K562 (cell line): ENCODE measurements around the gene COLEC12. TPM values are rescaled to one million over a fixed set of nuclear protein-coding genes. Genes with fewer than 3 reads are reported as not detected.

ENCODE experiments used
- ATAC-seq: fragments of 200-7000 bp; cut with Tn5 transposase; 3 replicates; pipeline ENCODE4 v1.9.1; 2020; ENCODE audit warnings: moderate library complexity
- BruUV-seq: library from RNA; stranded (reverse); fragments of 400-500 nt; replicated peaks from 2 replicates; lab custom pipeline; 2021; lab: Mats Ljungman, UMichigan
- CTCF ChIA-PET: fragments of 300-600 bp; formaldehyde crosslinking; extraction: SDS; loops from one replicate; lab custom pipeline; 2021; ENCODE audit warnings: low intra/inter-chr PET ratio; lab: Yijun Ruan, JAX
- POLR2A ChIA-PET: fragments of 300-600, 350-650 bp; sonication (Branson Sonifier 250); formaldehyde crosslinking; extraction: SDS; loops from one replicate; lab custom pipeline; 2021; ENCODE audit warnings: antibody characterized with exemption, inconsistent platforms; lab: Yijun Ruan, JAX
- DNase-seq, 4 experiments: peaks; one replicate each; pipeline versions ENCODE4 v3.0.0 to v3.0.0-alpha.2; 2011 to 2018; ENCODE audit warnings: low spot score in 3 of 4, mixed read lengths in 3 of 4; ENCODE audit errors: extremely low read depth in 1 of 4
- FAIRE-seq: peaks from 2 replicates; lab custom pipeline; 2011; peaks lifted over from hg19 to GRCh38; lab: Jason Lieb, UNC
- H2AFZ ChIP-seq: 2 replicates; pipeline ENCODE4 v1.6.0; 2011; ENCODE audit warnings: low read depth, low read length, control low read depth, inconsistent platforms
- H3K27ac ChIP-seq: fragments of 200-600 bp; 3 replicates; pipeline ENCODE4 v1.8.0; 2011; ENCODE audit warnings: low read depth, mild to moderate bottlenecking, control low read depth, inconsistent platforms, low read length, moderate library complexity, mixed read lengths; ENCODE audit errors: extremely low read depth
- H3K27me3 ChIP-seq, 2 experiments: fragments of 300-600 bp in 1 of 2; 2 replicates in 1 of 2; 3 replicates in 1 of 2; pipeline versions ENCODE4 v1.6.0 to v1.8.0; 2011; ENCODE audit warnings: inconsistent platforms in 2 of 2, low read length in 2 of 2, mild to moderate bottlenecking in 1 of 2, mixed read lengths in 1 of 2, moderate library complexity in 1 of 2; ENCODE audit not compliant: control insufficient read depth in 2 of 2, insufficient read depth in 2 of 2
- H3K36me3 ChIP-seq: fragments of 300-600 bp; 3 replicates; pipeline ENCODE4 v1.8.0; 2011; ENCODE audit warnings: mild to moderate bottlenecking, low read length, inconsistent platforms; ENCODE audit not compliant: control insufficient read depth, insufficient read depth
- H3K4me1 ChIP-seq, 2 experiments: fragments of 200-600 bp in 1 of 2; replicated peaks in 1 of 2; 2 replicates in 1 of 2; 3 replicates in 1 of 2; pipeline versions ENCODE4 v1.5.1 to v1.8.0; 2011; ENCODE audit warnings: inconsistent platforms in 2 of 2, low read length in 2 of 2, mild to moderate bottlenecking in 1 of 2, mixed read lengths in 1 of 2, moderate library complexity in 1 of 2; ENCODE audit not compliant: control insufficient read depth in 2 of 2, insufficient read depth in 2 of 2
- H3K4me2 ChIP-seq: 2 replicates; pipeline ENCODE4 v1.6.1; 2011; ENCODE audit warnings: low read length, control low read depth, inconsistent platforms, mixed read lengths; ENCODE audit not compliant: insufficient read depth
- H3K4me3 ChIP-seq: fragments of 200-600 bp; sonication (generic), shearing (Covaris generic); 2 replicates; pipeline ENCODE4 v1.5.1; 2016; ENCODE audit warnings: control low read depth, inconsistent platforms
- H3K79me2 ChIP-seq: fragments of 200-600 bp; 3 replicates; pipeline ENCODE4 v1.8.0; 2011; ENCODE audit warnings: low read length, inconsistent platforms; ENCODE audit not compliant: control insufficient read depth, insufficient read depth
- H3K9ac ChIP-seq, 2 experiments: 2 replicates each; pipeline versions ENCODE4 v1.6.0 to v1.6.1; 2011; ENCODE audit warnings: low read depth in 2 of 2, low read length in 2 of 2, control low read depth in 1 of 2, inconsistent platforms in 1 of 2, mild to moderate bottlenecking in 1 of 2, mixed read lengths in 1 of 2; ENCODE audit not compliant: insufficient read depth in 1 of 2
- H3K9me1 ChIP-seq: one replicate; pipeline ENCODE4 v1.6.0; 2011; ENCODE audit warnings: inconsistent platforms, mild to moderate bottlenecking, low read length, moderate library complexity; ENCODE audit not compliant: control insufficient read depth, insufficient read depth
- H3K9me3 ChIP-seq: replicated peaks from 2 replicates; pipeline ENCODE4 v1.5.1; 2011; ENCODE audit warnings: low read depth, low read length, inconsistent platforms; ENCODE audit not compliant: control insufficient read depth, insufficient read depth
- H4K20me1 ChIP-seq: replicated peaks from 2 replicates; pipeline ENCODE4 v1.6.1; 2011; ENCODE audit warnings: low read length, inconsistent platforms, mixed read lengths; ENCODE audit not compliant: control insufficient read depth, insufficient read depth
- BRD9 ChIP-seq: fragments of 450-650 bp; IDR thresholded peaks from 2 replicates; pipeline ENCODE4 v1.6.1; 2018; ENCODE audit warnings: low read depth; ENCODE audit not compliant: partially characterized antibody
- GTF2A2 ChIP-seq: IDR thresholded peaks from 2 replicates; pipeline ENCODE4 v1.6.1; 2016; ENCODE audit warnings: mild to moderate bottlenecking, missing genetic modification characterization, missing compliant biosample characterization
- NFE2L1 ChIP-seq: fragments of 450-650 bp; IDR thresholded peaks from 2 replicates; pipeline ENCODE4 v1.6.1; 2016; ENCODE audit warnings: missing genetic modification characterization, low read depth, mild to moderate bottlenecking, missing compliant biosample characterization, moderate library complexity, borderline replicate concordance
- NFYB ChIP-seq: IDR thresholded peaks from 2 replicates; pipeline ENCODE4 v1.6.1; 2011; ENCODE audit warnings: mild to moderate bottlenecking, moderate library complexity; ENCODE audit not compliant: insufficient read length; ENCODE audit errors: extremely low read depth
- PCBP2 ChIP-seq: fragments of 200-400 bp; formaldehyde crosslinking; IDR thresholded peaks from 2 replicates; pipeline ENCODE4 v1.6.1; 2018; ENCODE audit warnings: low read length, low read depth, mild to moderate bottlenecking, moderate library complexity; ENCODE audit not compliant: poor library complexity, severe bottlenecking
- SMARCA4 ChIP-seq: fragments of 450-650 bp; IDR thresholded peaks from 2 replicates; pipeline ENCODE4 v1.6.1; 2016
- SP2 ChIP-seq: IDR thresholded peaks from 2 replicates; pipeline ENCODE4 v1.6.1; 2011; ENCODE audit warnings: mild to moderate bottlenecking, low read depth, low read length, moderate library complexity; ENCODE audit not compliant: poor library complexity, severe bottlenecking; ENCODE audit errors: extremely low read depth
- TAF1 ChIP-seq: IDR thresholded peaks from 2 replicates; pipeline ENCODE4 v1.6.1; 2011; ENCODE audit warnings: mild to moderate bottlenecking, low read length, moderate library complexity; ENCODE audit not compliant: insufficient read depth, control insufficient read depth, severe bottlenecking; ENCODE audit errors: extremely low read depth
- TAF15 ChIP-seq: fragments of 200-400 bp; formaldehyde crosslinking; IDR thresholded peaks from 2 replicates; pipeline ENCODE4 v1.6.1; 2017; ENCODE audit warnings: mild to moderate bottlenecking, low read depth, low read length, moderate library complexity
- TFAM ChIP-seq: fragments of 250-450 bp; sonication (Bioruptor Pico); conservative IDR thresholded peaks from 2 replicates; pipeline ENCODE4 v1.5.0; 2021; ENCODE audit warnings: mild to moderate bottlenecking, moderate library complexity
- TRIM24 ChIP-seq, 2 experiments: fragments of 450-650 bp; IDR thresholded peaks; 2 replicates each; pipeline ENCODE4 v1.6.1; 2016
- ZNF324 ChIP-seq: fragments of 250-450 bp; sonication (Bioruptor Pico); IDR thresholded peaks from 2 replicates; pipeline ENCODE4 v1.4.0; 2020; ENCODE audit warnings: mild to moderate bottlenecking
- ZNF583 ChIP-seq: fragments of 250-450 bp; sonication (Bioruptor Pico); IDR thresholded peaks from 2 replicates; pipeline ENCODE4 v1.4.0; 2020
- ZNF589 ChIP-seq: fragments of 200-800 bp; sonication (Bioruptor generic); IDR thresholded peaks from 2 replicates; pipeline ENCODE4 v1.6.1; 2016; ENCODE audit warnings: low read depth, missing genetic modification characterization, missing compliant biosample characterization
- in situ Hi-C: fragments of 300-500 bp; cut with MboI; formaldehyde crosslinking; loops from 4 replicates; pipeline ENCODE4 v1.15.0; 2018; ENCODE audit warnings: inconsistent platforms, mixed read lengths
- intact Hi-C: fragments of 100-400 bp; cut with micrococcal nuclease; formaldehyde crosslinking; loops from 2 replicates; pipeline ENCODE4 v1.14.2; 2022
- polyA plus RNA-seq, 8 experiments: library from polyadenylated mRNA; depleted of rRNA in 4 of 8; stranded (reverse) in 5 of 8; unstranded in 3 of 8; fragments of >200 nt; fragmentation: Nextera tagmentation in 2 of 8; fragmentation: Illumina TruSeq in 1 of 8; extraction: Ambion mirVana in 2 of 8; extraction: Trizol in 1 of 8; gene quantifications; 2 replicates each; pipeline versions ENCODE4 v1.2.1 to v1.2.3, GENCODE V29; 2011 to 2014; ENCODE audit warnings: inconsistent platforms in 1 of 8, missing spikeins in 1 of 8
- total RNA-seq, 7 experiments: library from RNA; depleted of rRNA in 6 of 7; stranded (reverse); fragments of >200 nt in 6 of 7; fragmentation: Illumina TruSeq in 2 of 7; extraction: Trizol in 2 of 7; gene quantifications; 2 replicates each; pipeline versions ENCODE4 v1.2.1 to v1.2.3, GENCODE V29; 2011 to 2021; ENCODE audit warnings: low replicate concordance in 1 of 7
- TF ChIP-seq, protein P1 (sequence below): fragments of 450-650 bp; IDR thresholded peaks from 2 replicates; pipeline ENCODE4 v1.6.1; 2016; ENCODE audit warnings: missing biosample characterization, missing genetic modification characterization
- TF ChIP-seq, protein P2 (sequence below): fragments of 450-650 bp; IDR thresholded peaks from 2 replicates; pipeline ENCODE4 v1.6.1; 2016; ENCODE audit warnings: low read depth, mild to moderate bottlenecking, moderate library complexity
- TF ChIP-seq, protein P3 (sequence below): fragments of 450-650 bp; formaldehyde crosslinking; IDR thresholded peaks from 2 replicates; pipeline ENCODE4 v1.4.0; 2020; ENCODE audit warnings: mild to moderate bottlenecking, moderate library complexity

COLEC12 gene
- total and polyA plus RNA-seq, 9 of the 15 experiments (the other 6 are each of a cell fraction or from before 2014, with no cell fraction given) = 0.04 TPM; not detected in 8

DNA sequence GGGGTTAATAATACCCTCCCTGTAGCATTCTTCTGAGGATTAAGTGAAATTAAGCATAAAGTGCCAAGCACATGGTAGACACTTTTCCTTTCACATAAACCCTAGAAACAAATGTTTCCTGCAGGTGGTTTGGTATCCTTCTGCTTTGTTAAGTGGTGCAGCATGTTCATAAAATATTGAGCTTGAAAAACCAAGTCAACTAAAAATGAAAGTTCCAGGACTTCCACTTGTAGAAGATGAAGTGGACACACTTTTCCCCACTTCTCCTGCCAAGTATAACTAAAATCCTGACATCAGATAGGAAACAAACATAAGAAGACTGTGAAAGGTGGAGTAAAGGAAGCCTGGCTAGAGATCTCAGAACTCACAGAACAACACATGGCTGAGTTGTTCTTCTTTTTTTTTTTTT lies 90.5 kb downstream of the COLEC12 start:
- no peak overlapping the region for H3K4me2 ChIP-seq
- no peaks in the 10 kb centered on the region; a peak in 1 of 5 replicates for H3K4me1 ChIP-seq
- no peaks in the 10 kb centered on the region for H4K20me1 ChIP-seq
- H3K36me3 ChIP-seq = no peaks in the 10 kb centered on the region
- in situ Hi-C loops (no loop called here), intact Hi-C loops (no loop called here)
- H3K9me3 ChIP-seq = no peaks in the 10 kb centered on the region
- H3K9ac ChIP-seq = no peak overlapping the region
- no peak for ATAC-seq
- H3K27me3 ChIP-seq = peaks cover 13 to 24% of the 10 kb centered on the region in 2 experiments
- H3K9me1 ChIP-seq = no peaks in the 10 kb centered on the region
- POLR2A ChIA-PET = interaction anchor here (0.6 kb wide), 1 partner anchor 60 kb away, joined by 3 read pairs; no protein-coding TSS in a partner anchor
- no peak overlapping the region for H3K27ac ChIP-seq
- CTCF ChIA-PET = no interaction called here
- H3K79me2 ChIP-seq = no peaks in the 10 kb centered on the region
- no peak for DNase-seq
- no peak overlapping the region for H3K4me3 ChIP-seq
- no peak overlapping the region for H2AFZ ChIP-seq
- no peak for FAIRE-seq
- BruUV-seq = no TSS peak
- TF ChIP-seq, protein P1, sequence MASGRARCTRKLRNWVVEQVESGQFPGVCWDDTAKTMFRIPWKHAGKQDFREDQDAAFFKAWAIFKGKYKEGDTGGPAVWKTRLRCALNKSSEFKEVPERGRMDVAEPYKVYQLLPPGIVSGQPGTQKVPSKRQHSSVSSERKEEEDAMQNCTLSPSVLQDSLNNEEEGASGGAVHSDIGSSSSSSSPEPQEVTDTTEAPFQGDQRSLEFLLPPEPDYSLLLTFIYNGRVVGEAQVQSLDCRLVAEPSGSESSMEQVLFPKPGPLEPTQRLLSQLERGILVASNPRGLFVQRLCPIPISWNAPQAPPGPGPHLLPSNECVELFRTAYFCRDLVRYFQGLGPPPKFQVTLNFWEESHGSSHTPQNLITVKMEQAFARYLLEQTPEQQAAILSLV (tag) = no peak
- TF ChIP-seq ZNF324 (CRISPR knock-in tag) = no peak
- TF ChIP-seq GTF2A2 (tag) = no peak
- no peak for TF ChIP-seq NFE2L1
- no peak for TF ChIP-seq TRIM24 (IDR thresholded peaks at IDR 0.05)
- no peak for TF ChIP-seq SP2
- TF ChIP-seq ZNF583 (CRISPR knock-in tag) = no peak
- no peak for TF ChIP-seq ZNF589 (CRISPR knock-in tag)
- TF ChIP-seq TAF1 = no peak
- no peak for TF ChIP-seq TAF15
- TF ChIP-seq, protein P2, sequence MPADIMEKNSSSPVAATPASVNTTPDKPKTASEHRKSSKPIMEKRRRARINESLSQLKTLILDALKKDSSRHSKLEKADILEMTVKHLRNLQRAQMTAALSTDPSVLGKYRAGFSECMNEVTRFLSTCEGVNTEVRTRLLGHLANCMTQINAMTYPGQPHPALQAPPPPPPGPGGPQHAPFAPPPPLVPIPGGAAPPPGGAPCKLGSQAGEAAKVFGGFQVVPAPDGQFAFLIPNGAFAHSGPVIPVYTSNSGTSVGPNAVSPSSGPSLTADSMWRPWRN = no peak
- TF ChIP-seq, protein P3, sequence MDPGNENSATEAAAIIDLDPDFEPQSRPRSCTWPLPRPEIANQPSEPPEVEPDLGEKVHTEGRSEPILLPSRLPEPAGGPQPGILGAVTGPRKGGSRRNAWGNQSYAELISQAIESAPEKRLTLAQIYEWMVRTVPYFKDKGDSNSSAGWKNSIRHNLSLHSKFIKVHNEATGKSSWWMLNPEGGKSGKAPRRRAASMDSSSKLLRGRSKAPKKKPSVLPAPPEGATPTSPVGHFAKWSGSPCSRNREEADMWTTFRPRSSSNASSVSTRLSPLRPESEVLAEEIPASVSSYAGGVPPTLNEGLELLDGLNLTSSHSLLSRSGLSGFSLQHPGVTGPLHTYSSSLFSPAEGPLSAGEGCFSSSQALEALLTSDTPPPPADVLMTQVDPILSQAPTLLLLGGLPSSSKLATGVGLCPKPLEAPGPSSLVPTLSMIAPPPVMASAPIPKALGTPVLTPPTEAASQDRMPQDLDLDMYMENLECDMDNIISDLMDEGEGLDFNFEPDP = no peak
- no peak for TF ChIP-seq SMARCA4
- TF ChIP-seq BRD9 = no peak
- no peak for TF ChIP-seq NFYB
- no peak for TF ChIP-seq TFAM (CRISPR knock-in tag)
- TF ChIP-seq PCBP2 = no peak
